Raji (cell line): Measurements from ENCODE around the gene MAD1L1.

Experiments
- POLR2A ChIP-seq: IDR thresholded peaks from 2 replicates; pipeline ENCODE4 v1.6.1; 2011; ENCODE audit warnings: low read depth, low read length, control low read depth; ENCODE audit not compliant: insufficient read depth

Gene MAD1L1

DNA sequence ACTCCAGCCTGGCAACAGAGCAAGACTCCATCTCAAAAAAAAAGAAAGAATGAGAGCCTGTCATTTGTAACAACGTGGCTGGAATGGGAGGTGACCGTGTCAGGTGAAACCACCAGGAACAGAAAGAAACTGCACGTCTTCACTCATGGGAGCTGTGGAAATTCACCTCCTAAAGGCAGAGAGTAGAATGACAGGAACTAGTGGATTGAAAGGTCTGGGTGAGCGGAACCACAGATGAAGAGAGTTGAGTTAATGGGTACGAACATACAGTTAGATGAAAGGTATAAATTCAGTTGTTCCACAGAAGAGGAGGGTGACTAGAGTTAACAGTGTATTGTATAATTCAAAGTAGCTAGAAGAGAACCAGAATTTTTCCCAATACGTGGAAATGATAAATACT lies 78.6 kb downstream of the MAD1L1 start:
- TF ChIP-seq POLR2A, result no peak

DNA sequence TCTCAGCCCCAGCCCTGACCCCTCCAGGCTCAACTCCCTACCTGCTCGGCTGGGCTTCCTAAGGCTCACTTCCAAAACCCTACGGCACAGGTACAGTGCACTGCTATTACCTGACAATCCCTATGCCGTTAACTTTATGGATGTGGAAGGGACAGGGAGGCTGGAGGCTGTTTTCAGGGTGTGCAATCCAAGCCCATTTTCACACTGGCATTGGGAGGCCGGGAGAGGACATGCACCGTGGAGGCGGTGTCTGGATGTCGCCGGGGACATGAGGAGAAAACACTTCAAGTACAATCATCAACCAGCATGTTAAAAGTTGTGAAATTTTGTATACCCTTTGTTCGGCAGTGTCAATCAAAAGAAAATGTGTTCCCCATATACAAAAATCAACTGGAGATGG lies 80.1 kb downstream of the MAD1L1 start:
- TF ChIP-seq POLR2A, result no peak

DNA sequence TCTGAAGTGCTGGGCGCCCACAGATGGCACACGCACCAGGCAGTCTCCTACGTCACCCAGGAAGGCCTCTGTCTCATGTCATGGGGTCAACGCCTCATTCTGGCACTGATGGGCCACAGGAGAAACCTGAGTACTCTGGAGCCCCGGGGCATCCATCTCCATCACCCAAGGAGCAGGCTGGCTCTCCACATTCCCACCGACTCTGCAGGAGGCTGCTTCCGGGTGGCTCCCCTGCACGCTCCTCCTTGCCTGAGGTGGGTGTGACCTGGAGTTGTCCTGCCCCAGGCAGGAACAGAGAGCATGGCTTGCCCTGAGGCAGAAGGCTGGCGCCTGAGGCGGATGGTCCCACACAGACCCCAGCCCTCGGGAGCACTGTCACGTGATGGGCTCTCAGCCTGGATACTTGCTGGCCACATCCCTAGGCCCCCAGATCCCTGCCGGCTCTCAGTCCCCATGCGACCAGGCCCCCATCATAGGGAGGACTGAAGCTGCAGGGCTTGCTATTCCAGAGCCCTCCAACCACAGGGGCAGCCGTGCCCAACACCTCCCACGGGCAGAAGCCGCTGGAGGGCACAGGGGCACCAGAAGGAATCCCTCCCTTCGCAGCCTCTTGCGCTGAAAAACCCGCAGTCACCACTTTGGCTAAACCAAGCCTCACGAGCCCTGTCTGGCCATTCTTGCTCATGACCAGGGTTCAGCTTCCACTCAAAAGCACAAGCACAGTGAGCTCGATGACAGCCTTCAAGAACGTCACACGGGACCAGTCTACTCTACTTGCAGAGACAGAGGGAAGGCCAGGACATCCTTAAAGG lies 80.7 kb downstream of the MAD1L1 start:
- no peak for TF ChIP-seq POLR2A

DNA sequence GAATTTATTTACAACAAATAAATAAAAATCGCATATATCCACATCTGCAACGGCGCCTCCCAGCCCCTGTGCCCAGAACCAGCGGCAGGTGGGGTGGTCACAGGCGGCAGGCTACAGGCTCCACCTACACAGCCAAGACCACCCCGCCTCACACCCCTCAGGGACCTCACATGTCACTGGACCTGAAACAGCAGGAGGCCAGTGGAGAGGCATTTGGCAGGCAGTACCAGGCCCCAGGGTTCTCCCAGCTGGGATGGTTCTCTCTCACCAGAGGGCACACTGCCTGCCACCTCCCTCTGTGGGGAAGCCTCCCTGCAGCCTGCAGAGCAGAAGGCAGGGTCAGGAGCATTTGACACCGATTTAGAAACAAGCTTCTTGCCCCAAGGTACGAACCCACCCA lies 81.5 kb downstream of the MAD1L1 start:
- TF ChIP-seq POLR2A, result no peak

DNA sequence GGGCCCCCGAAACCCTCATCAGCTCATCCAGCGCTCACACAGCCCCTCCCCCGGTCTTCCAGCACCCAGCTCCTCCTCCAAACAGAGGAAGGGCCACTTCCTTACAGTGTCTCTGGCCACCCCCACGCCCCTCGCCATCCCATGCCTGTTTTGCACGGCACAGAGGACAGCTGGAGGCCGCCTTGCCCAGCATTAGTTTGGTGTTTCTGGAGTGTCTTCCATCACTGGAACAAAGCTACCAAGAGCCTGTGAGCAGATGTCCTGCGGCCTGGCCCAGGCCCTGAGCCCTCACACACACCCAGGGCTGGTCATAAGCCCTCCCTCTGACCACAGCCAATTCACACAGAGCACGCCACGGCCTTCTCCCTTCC lies 82.3 kb downstream of the MAD1L1 start:
- TF ChIP-seq POLR2A, result no peak

DNA sequence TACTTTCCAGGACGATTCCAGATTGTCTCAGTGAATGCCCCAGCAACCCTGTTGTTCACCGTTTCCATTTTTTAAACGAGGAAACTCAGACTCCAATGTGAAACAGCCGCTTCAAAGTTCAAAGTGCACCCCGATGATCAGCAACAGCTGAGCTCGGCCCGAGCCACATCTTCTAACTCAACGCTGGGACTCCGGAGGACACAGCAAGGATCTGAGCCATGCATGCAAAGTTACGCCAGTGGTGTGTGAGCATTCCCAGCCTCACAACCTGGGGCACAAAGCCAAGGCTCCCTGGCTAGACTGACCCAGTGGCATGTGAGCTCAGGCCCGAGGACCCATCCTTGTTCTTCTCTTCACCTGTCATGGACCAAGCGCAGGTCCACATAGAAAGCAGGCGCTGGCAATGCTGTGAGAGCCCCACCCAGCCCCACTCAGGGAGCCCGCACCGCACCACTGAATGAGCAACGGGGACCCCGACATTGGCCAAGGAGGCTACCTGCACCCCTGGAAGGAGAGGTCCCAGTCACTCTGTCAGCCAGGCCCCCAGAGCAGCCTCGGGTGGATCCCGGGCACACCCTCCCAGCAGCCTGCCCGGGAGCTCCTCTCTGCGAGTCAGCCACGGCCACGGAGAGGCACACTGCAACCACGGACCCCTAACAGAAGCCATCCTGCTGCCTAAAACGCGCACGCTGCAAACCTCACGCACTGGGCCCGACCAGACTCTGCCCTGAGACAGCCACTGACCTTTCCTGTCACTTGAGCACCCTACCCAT lies 82.9 kb downstream of the MAD1L1 start:
- no peak for TF ChIP-seq POLR2A

DNA sequence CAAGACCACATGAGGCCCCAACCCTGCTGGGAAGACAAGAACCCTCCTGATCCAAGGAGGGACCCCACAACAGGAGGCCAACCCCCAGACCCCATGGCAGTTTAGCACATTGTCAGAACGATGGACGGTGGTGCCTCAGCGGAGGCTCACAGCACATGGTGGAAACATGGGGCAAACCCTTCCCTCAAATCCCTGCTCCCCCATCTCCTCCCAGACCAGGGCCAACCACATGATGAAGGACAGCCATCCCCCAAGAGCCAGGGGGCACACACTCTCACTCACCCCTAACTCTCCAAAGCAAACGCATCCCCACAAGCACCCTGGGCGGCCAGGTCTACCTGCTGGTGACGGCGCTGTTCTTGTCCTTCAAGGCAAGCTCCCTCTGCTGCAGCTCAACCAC lies 83.9 kb downstream of the MAD1L1 start:
- no peak for TF ChIP-seq POLR2A

DNA sequence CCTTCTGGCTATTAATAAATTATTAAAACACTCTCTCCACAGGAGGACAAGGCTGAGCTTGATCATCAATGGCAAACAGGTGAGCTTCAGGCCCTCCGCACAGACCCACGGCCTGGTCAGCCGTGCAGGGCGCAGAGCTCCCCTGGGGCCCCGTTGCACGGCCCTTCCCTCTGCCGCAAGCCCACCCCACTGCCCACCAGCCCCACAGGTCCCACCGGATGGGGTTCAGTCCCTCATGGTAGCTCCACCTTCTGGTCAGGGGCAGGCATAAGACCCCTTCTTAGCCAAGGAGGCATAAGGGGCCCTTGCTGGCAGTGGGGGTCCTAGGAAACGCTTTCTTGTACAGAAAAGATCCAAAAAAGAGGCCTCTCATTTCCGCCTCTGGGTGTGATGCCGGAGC lies 84.6 kb downstream of the MAD1L1 start:
- TF ChIP-seq POLR2A, result no peak

DNA sequence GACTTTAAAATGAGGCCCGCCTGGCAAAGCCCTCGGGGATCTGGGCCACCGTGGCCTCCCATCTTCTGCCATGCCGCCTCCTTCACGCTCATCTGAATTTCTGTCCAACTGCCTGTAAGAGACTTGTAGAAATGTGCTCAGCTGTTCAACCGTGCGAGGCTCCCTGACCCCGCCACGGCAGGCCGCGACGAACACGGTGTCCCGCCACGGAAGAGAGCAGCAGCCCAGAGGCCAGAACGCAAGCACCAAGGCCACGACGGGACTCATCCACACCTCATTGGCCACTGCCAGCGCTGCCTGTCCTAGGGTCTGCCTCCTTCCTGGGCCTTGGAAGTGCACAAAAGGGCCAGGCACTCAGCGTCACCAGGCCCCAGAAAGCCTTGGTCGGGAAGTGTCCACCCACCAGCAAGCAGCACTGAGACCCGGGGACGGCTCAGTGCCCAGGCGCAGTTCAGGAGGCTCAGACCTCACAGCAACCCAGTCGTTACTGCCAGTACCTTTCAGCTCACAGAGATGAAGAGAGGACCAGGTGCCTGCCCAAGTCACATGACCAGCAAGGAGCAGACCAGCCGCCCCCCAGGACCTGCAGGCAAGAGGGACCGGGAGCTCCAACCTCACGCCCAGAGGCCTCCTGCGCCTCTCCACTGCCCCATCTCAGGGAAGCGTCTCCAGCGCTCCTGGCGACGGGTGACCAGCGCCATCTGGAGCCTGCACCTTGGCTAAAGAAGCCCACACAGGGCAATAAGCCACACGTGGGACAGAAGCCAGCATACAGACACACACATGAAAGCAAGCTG lies 85.9 kb downstream of the MAD1L1 start:
- TF ChIP-seq POLR2A, result no peak

DNA sequence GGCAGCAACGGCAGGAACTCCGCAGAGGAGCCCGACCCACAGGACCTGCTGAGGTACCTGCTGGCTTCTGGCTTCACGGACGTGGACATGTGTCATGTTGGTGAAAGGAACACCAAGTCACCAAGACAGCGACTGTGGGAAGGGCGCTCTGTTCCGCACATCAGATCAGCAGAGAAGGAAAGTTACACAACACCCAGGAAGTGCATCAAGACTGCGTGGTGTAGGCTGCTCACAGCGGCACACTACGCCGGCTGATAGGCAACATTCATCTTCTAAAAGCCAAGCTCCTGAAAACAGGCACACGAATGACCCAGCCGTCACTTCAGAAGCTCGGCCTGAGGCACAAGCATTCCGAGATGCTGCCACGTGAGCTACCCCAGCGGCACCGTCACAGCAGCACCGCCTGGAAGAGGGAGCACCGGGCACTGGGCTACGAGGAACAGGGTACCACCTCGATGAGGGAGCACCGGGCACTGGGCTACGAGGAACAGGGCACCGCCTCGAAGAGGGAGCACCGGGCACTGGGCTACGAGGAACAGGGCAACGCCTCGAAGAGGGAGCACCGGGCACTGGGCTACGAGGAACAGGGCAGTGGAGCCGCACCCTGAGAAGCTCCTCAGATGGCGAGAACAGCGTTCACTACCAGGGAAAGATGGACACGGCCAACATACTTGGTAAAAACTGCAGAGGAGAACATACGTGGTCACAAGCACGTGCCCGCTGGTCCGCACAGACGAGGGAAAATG lies 86.7 kb downstream of the MAD1L1 start:
- no peak for TF ChIP-seq POLR2A

DNA sequence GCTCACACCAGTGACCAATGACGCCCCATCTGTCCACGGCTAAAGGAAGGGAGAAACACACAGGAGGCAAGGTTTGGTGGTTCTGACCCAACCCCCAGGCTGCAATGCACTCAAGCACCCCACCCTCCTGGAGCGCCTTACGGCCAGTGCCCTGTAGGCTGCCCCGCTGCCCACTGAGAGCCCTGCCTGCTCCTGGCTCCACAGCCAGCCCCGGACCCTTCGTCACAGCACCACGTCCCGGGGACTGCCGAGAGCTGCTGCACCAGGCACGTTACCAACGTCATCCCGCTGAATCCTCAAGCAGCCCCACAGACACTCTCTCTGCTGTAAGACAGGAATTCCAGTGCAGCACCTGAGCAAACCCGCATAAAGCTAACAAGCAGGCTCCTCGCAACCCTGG lies 87.8 kb downstream of the MAD1L1 start:
- TF ChIP-seq POLR2A, result no peak

DNA sequence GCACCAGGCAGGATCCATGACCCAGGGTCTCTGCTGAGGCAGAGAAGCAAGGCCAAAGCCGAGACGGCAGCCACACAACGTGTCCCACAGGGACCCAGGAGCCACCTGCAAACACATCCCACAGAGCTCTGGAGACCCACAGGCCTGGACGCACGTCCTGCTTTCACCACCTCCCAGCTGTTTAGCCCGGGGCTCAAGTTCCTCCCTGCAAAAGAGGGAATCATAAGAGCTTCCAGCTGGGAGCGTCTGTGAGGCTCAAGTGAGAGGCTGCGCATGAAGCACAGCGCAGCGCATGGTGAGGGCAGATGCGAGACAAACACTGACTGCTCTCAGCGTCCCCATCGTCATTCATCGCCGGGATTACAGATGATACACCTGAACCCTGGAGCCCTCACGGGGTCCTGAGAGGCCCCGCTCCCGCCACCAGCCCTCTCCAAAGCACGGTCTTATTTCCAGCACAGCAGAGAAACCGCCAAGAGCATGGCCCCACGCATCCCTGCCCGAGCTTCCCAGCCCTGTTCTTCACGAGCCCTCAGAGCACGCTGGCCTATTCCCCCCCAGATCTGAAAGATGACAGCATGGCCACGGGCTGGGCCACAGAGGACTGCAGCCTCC lies 88.7 kb downstream of the MAD1L1 start:
- TF ChIP-seq POLR2A, result no peak

DNA sequence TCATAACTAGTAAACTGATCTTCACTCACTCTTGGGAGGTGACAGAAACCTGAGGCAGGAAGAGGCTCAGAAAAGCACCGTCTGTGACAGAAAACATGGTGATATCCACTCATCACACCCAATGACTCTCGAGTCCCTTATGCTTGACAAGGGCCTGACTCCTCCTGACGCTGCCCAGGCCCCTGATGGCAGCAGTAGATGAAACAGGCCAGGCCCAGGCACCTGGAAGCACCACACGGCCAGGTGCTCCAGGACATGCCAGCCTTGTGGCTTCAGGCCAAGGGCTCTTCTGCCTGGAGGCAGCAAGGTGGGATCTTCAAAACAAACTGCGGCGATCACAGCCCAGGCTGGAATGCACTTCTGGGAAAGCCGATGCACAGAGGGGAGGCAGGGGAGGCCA lies 89.3 kb downstream of the MAD1L1 start:
- TF ChIP-seq POLR2A, result no peak

DNA sequence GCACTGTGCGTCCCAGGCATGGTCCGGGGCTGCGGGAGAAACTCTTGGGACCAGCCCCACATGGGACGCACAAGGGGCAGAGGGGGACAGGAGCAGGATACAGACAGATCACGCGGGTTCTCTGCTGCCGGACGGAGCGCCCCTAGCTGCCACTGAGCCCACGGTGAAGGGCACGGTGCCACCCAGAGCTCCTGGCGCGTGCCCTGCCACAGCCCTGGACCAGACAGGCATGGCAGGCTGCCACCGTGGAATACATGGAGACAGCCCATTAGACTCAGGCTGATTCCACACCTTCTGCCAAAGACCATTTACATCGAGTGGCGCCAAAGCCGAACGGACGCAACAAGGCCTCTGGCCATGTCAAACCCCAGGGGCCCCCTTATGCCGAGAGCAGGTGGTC lies 90.4 kb downstream of the MAD1L1 start:
- no peak for TF ChIP-seq POLR2A

DNA sequence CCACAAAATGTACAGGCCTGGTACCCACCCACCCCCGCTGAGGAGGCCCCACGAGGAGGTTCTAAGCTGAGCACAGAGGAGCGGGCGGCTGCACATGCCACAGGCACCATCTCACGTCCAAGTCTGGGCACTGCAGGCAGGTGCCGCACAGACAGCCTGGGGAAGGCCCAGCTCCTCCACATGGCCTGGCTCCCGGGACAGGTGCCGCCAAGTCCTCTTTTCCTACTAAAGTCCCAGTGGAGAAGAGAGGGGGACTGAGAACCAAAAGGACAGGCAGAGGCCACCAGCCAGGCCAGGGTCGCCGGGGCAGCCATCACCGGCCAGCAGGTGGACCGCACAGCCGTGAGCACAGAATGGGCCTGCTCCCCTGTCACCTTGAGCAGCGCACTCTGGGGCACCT lies 91.1 kb downstream of the MAD1L1 start:
- TF ChIP-seq POLR2A, result no peak
